22Rv1 (cell line): ENCODE results near the gene LRRC56.

ENCODE experiments used
- H3K27ac ChIP-seq: fragments of 450-650 bp; 2 replicates; pipeline ENCODE4 v1.5.1; 2017
- CTCF ChIP-seq: fragments of 450-650 bp; IDR thresholded peaks from 2 replicates; pipeline ENCODE4 v1.5.1; 2017; ENCODE audit warnings: mild to moderate bottlenecking
- ZFX ChIP-seq: fragments of 450-650 bp; IDR thresholded peaks from 2 replicates; pipeline ENCODE4 v1.6.1; 2017; ENCODE audit warnings: antibody characterized with exemption, borderline replicate concordance

LRRC56 gene

GRCh38 chr11:497565-498296 lies 39.6 kb upstream of the LRRC56 start:
- TF ChIP-seq CTCF, result no peak
- TF ChIP-seq ZFX, result no peak
- no peak overlapping the region for H3K27ac ChIP-seq

GRCh38 chr11:498297-499181 lies 38.8 kb upstream of the LRRC56 start:
- TF ChIP-seq ZFX (no peak), CTCF (no peak)
- no peak overlapping the region for H3K27ac ChIP-seq

- H3K27ac ChIP-seq, result no peak overlapping the region
- TF ChIP-seq CTCF, result no peak
- TF ChIP-seq ZFX, result no peak
These were observed 37.9 kb upstream of the LRRC56 start for GRCh38 chr11:499201-500076.

- TF ChIP-seq CTCF (no peak), ZFX (no peak)
- no peak overlapping the region for H3K27ac ChIP-seq
These were observed 36.2 kb upstream of the LRRC56 start for GRCh38 chr11:501001-501682.

- no peak for TF ChIP-seq ZFX
- TF ChIP-seq CTCF, result no peak
- no peak overlapping the region for H3K27ac ChIP-seq
These were observed 35.5 kb upstream of the LRRC56 start for GRCh38 chr11:501683-502287.
